Vein endothelial cell (primary cell): ENCODE results near the gene SMIM34. TPM values are rescaled to one million over a fixed set of nuclear protein-coding genes. Genes with fewer than 3 reads are reported as not detected.

Experiments used
- small RNA-seq: library from RNA; depleted of rRNA; stranded (forward); fragments of <200 nt; gene quantifications from one replicate; pipeline ENCODE3, GENCODE V24; 2012
- total RNA-seq: library from RNA; depleted of rRNA; stranded (reverse); fragments of >200 nt; gene quantifications from 2 replicates; pipeline ENCODE4 v1.2.3, GENCODE V29; 2012

Gene SMIM34, protein sequence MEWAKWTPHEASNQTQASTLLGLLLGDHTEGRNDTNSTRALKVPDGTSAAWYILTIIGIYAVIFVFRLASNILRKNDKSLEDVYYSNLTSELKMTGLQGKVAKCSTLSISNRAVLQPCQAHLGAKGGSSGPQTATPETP
- not detected in 2 replicates for total RNA-seq

GRCh38 chr21:34423805-34424204 lies at the start of gene SMIM34:
SMIM34 (minus strand) TSS chr21:34423951; CDS start chr21:34423839, 112 bp downstream.

GRCh38 chr21:34374940-34375618 lies 48.7 kb downstream of the SMIM34 start, which contains the start of gene SMIM11:
SMIM11 (plus strand) TSS chr21:34375507; CDS start chr21:34379505, 3,998 bp downstream.

Small RNAs within 50 kb of the gene (small RNA-seq; reads per million reads assigned to genes)
- not detected for gene RF00614

Other genes starting within 250 kb of the SMIM34 start
- not detected in 2 replicates for gene KCNE2, start 59.9 kb downstream of the SMIM34 start, total RNA-seq
- gene SMIM11, start 48.4 kb downstream of the SMIM34 start, total RNA-seq = 4.4 and 8.8 TPM in 2 replicates
- 0.10 TPM in 1 of 2 replicates, not detected in the other for gene KCNE1, start 88.3 kb upstream of the SMIM34 start, total RNA-seq
- 18.9 and 22.7 TPM in 2 replicates for gene RCAN1, start 191.2 kb upstream of the SMIM34 start, total RNA-seq
- gene CLIC6, start 245.0 kb upstream of the SMIM34 start, total RNA-seq = under 0.01 TPM in 1 of 2 replicates, not detected in the other